ENCODE results near the gene ADORA2A.

Gene ADORA2A

GRCh38 chr22:24440718-24441405, 13.5 kb downstream of the ADORA2A start:
- Mint-ChIP-seq H3K4me3 (peak overlapping the region; percentile 31), H3K9me3 (ENCODE audit: low read depth) (no peaks in the 10 kb centered on the region), H3K4me1 (ENCODE audit: low read depth) (peaks cover 76% of the 10 kb centered on the region), H3K27ac (peak overlapping the region; percentile 88), H3K27me3 (no peaks in the 10 kb centered on the region), H3K36me3 (peaks cover 8% of the 10 kb centered on the region)

- Mint-ChIP-seq H3K27ac (peak overlapping the region; percentile 88), H3K9me3 (ENCODE audit: low read depth) (no peaks in the 10 kb centered on the region), H3K4me3 (peak overlapping the region; percentile 31), H3K27me3 (no peaks in the 10 kb centered on the region), H3K4me1 (ENCODE audit: low read depth) (peaks cover 75% of the 10 kb centered on the region), H3K36me3 (peaks cover 8% of the 10 kb centered on the region)
These were observed 14.3 kb downstream of the ADORA2A start for GRCh38 chr22:24441406-24442351.

- Mint-ChIP-seq H3K27ac (peak overlapping the region; percentile 78), H3K27me3 (no peaks in the 10 kb centered on the region), H3K4me3 (no peak overlapping the region), H3K4me1 (ENCODE audit: low read depth) (peaks cover 73% of the 10 kb centered on the region), H3K36me3 (peaks cover 8% of the 10 kb centered on the region), H3K9me3 (ENCODE audit: low read depth) (no peaks in the 10 kb centered on the region)
These were observed 14.9 kb downstream of the ADORA2A start for GRCh38 chr22:24442352-24442744.

- Mint-ChIP-seq H3K36me3 (peaks cover 8% of the 10 kb centered on the region), H3K9me3 (ENCODE audit: low read depth) (no peaks in the 10 kb centered on the region), H3K4me1 (ENCODE audit: low read depth) (peaks cover 62% of the 10 kb centered on the region), H3K27me3 (no peaks in the 10 kb centered on the region), H3K4me3 (no peak overlapping the region), H3K27ac (peak overlapping the region; percentile 50)
These were observed 16.3 kb downstream of the ADORA2A start for GRCh38 chr22:24443668-24444067.

- Mint-ChIP-seq H3K27ac (peak overlapping the region; percentile 16), H3K27me3 (no peaks in the 10 kb centered on the region), H3K4me1 (ENCODE audit: low read depth) (peaks cover 61% of the 10 kb centered on the region), H3K9me3 (ENCODE audit: low read depth) (no peaks in the 10 kb centered on the region), H3K4me3 (no peak overlapping the region), H3K36me3 (peaks cover 10% of the 10 kb centered on the region)
These were observed 16.9 kb downstream of the ADORA2A start for GRCh38 chr22:24444251-24444650.

- Mint-ChIP-seq H3K27ac (peak overlapping the region; percentile 76), H3K4me1 (ENCODE audit: low read depth) (peaks cover 59% of the 10 kb centered on the region)
These were observed 17.5 kb downstream of the ADORA2A start for GRCh38 chr22:24444729-24445466.

GRCh38 chr22:24445481-24446259, 18.3 kb downstream of the ADORA2A start:
- Mint-ChIP-seq H3K36me3 (peaks cover 10% of the 10 kb centered on the region), H3K27me3 (no peaks in the 10 kb centered on the region), H3K27ac (peak overlapping the region; percentile 76), H3K4me1 (ENCODE audit: low read depth) (peaks cover 60% of the 10 kb centered on the region), H3K4me3 (no peak overlapping the region), H3K9me3 (ENCODE audit: low read depth) (no peaks in the 10 kb centered on the region)

More at GRCh38 chr22:24444729-24445466, 17.5 kb downstream of the ADORA2A start:
- Mint-ChIP-seq H3K4me3 (no peak overlapping the region), H3K36me3 (peaks cover 10% of the 10 kb centered on the region), H3K9me3 (ENCODE audit: low read depth) (no peaks in the 10 kb centered on the region), H3K27me3 (no peaks in the 10 kb centered on the region)

GRCh38 chr22:24446260-24446611, 18.8 kb downstream of the ADORA2A start:
- no peaks in the 10 kb centered on the region for H3K27me3 Mint-ChIP-seq
- peaks cover 5% of the 10 kb centered on the region for H3K36me3 Mint-ChIP-seq
- H3K27ac Mint-ChIP-seq, result peak overlapping the region; percentile 76
- H3K4me3 Mint-ChIP-seq, result no peak overlapping the region
- peaks cover 54% of the 10 kb centered on the region for H3K4me1 Mint-ChIP-seq (ENCODE audit: low read depth)
- no peaks in the 10 kb centered on the region for H3K9me3 Mint-ChIP-seq (ENCODE audit: low read depth)

GRCh38 chr22:24450610-24451009, 23.2 kb downstream of the ADORA2A start:
- H3K27ac Mint-ChIP-seq, result no peak overlapping the region
- no peaks in the 10 kb centered on the region for H3K9me3 Mint-ChIP-seq (ENCODE audit: low read depth)
- no peaks in the 10 kb centered on the region for H3K27me3 Mint-ChIP-seq
- peaks cover 28% of the 10 kb centered on the region for H3K4me1 Mint-ChIP-seq (ENCODE audit: low read depth)
- H3K4me3 Mint-ChIP-seq, result no peak overlapping the region
- H3K36me3 Mint-ChIP-seq, result peaks cover 2% of the 10 kb centered on the region

- H3K9me3 Mint-ChIP-seq (ENCODE audit: low read depth), result no peaks in the 10 kb centered on the region
- peaks cover 23% of the 10 kb centered on the region for H3K4me1 Mint-ChIP-seq (ENCODE audit: low read depth)
- no peaks in the 10 kb centered on the region for H3K27me3 Mint-ChIP-seq
- H3K36me3 Mint-ChIP-seq, result peaks cover 2% of the 10 kb centered on the region
- H3K27ac Mint-ChIP-seq, result no peak overlapping the region
- no peak overlapping the region for H3K4me3 Mint-ChIP-seq
These were observed 23.8 kb downstream of the ADORA2A start for GRCh38 chr22:24451162-24451561.

GRCh38 chr22:24453853-24454252, 26.5 kb downstream of the ADORA2A start:
- Mint-ChIP-seq H3K4me1 (ENCODE audit: low read depth) (peaks cover 13% of the 10 kb centered on the region), H3K36me3 (peaks cover 2% of the 10 kb centered on the region), H3K27ac (no peak overlapping the region), H3K27me3 (no peaks in the 10 kb centered on the region), H3K9me3 (ENCODE audit: low read depth) (no peaks in the 10 kb centered on the region), H3K4me3 (no peak overlapping the region)

- Mint-ChIP-seq H3K27me3 (no peaks in the 10 kb centered on the region), H3K9me3 (ENCODE audit: low read depth) (no peaks in the 10 kb centered on the region), H3K27ac (no peak overlapping the region), H3K36me3 (no peaks in the 10 kb centered on the region), H3K4me1 (ENCODE audit: low read depth) (peaks cover 7% of the 10 kb centered on the region), H3K4me3 (no peak overlapping the region)
These were observed 27.6 kb downstream of the ADORA2A start for GRCh38 chr22:24455039-24455438.

- Mint-ChIP-seq H3K9me3 (ENCODE audit: low read depth) (no peaks in the 10 kb centered on the region), H3K4me1 (ENCODE audit: low read depth) (peaks cover 4% of the 10 kb centered on the region), H3K36me3 (no peaks in the 10 kb centered on the region), H3K4me3 (no peak overlapping the region), H3K27ac (no peak overlapping the region), H3K27me3 (no peaks in the 10 kb centered on the region)
These were observed 28.5 kb downstream of the ADORA2A start for GRCh38 chr22:24455751-24456426.

- Mint-ChIP-seq H3K27ac (no peak overlapping the region), H3K4me1 (ENCODE audit: low read depth) (peaks cover 3% of the 10 kb centered on the region), H3K27me3 (no peaks in the 10 kb centered on the region), H3K36me3 (no peaks in the 10 kb centered on the region), H3K4me3 (no peak overlapping the region), H3K9me3 (ENCODE audit: low read depth) (no peaks in the 10 kb centered on the region)
These were observed 30.6 kb downstream of the ADORA2A start for GRCh38 chr22:24457894-24458420.
